GM12801 (cell line): ENCODE measurements around the gene GATD1.

Experiments
- TF ChIP-seq, protein P1 (sequence below): IDR thresholded peaks from one replicate; pipeline ENCODE4 v1.5.1; 2011; ENCODE audit warnings: control low read depth; ENCODE audit not compliant: insufficient read length; ENCODE audit errors: extremely low read depth

Gene GATD1

DNA sequence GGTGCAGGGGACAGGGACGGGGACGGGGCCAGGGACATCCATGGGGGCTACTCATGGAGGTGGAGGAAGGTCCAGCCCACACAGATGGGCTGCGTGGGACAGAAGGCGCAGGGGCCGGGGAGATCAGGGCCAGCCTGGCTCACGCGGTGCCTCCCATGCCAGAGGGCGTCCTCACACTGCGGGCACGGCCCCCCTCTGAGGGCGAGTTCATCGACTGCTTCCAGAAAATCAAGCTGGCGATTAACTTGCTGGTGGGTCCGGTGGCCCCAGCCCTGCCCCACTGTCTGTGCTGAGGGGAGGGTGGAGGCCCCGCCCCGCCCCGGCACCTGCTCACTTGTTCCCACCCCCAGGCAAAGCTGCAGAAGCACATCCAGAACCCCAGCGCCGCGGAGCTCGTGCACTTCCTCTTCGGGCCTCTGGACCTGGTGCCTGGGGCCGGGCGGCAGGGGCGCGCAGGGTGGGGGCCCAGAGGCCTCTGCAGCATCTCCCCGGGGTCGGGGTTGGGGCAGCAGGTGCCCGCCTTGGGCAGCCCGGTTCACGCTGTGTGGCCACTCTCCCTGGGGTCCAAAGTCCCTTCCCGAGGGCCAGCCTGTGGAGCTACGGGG lies 55.4 kb downstream of the GATD1 start:
- TF ChIP-seq, protein P1, sequence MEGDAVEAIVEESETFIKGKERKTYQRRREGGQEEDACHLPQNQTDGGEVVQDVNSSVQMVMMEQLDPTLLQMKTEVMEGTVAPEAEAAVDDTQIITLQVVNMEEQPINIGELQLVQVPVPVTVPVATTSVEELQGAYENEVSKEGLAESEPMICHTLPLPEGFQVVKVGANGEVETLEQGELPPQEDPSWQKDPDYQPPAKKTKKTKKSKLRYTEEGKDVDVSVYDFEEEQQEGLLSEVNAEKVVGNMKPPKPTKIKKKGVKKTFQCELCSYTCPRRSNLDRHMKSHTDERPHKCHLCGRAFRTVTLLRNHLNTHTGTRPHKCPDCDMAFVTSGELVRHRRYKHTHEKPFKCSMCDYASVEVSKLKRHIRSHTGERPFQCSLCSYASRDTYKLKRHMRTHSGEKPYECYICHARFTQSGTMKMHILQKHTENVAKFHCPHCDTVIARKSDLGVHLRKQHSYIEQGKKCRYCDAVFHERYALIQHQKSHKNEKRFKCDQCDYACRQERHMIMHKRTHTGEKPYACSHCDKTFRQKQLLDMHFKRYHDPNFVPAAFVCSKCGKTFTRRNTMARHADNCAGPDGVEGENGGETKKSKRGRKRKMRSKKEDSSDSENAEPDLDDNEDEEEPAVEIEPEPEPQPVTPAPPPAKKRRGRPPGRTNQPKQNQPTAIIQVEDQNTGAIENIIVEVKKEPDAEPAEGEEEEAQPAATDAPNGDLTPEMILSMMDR, result no peak

DNA sequence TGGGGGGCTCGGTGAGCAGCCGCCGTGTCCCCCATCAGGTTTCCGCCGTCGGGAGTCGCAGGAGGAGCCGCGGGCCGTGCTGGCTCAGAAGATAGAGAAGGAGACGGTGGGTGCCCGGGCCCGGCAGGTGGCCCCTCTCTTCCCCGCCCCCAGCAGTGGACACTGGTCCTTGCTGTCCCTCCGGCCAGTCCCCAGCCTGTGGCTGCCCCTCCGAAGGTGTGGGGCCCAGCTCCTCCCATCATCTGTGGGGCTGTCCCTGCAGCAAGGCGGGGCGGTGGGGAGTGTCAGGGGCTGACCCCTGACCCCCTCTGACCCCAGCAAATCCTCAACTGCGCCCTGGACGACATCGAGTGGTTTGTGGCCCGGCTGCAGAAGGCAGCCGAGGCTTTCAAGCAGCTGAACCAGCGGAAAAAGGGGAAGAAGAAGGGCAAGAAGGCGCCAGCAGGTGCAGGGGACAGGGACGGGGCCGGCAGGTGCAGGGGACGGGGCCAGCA lies 56.0 kb downstream of the GATD1 start:
- TF ChIP-seq, protein P1, result no peak

DNA sequence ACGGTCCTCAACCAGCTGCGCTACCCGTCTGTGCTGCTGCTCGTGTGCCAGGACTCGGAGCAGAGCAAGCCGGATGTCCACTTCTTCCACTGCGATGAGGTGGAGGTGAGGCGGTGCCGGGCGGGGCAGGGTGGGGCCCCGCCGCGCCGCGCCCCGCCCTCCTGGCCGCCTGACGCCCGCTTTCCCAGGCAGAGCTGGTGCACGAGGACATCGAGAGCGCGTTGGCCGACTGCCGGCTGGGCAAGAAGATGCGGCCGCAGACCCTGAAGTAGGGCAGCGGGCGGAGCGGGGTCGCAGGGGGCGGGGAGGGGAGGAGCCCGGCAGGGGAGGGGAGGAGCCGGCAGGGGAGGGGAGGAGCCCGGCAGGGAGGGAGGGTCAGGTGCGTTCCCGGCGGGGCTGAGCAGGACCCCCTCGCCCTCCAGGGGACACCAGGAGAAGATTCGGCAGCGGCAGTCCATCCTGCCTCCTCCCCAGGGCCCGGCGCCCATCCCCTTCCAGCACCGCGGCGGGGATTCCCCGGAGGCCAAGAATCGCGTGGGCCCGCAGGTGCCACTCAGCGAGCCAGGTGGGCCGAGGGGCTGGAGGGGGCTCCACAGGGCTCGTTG lies 56.5 kb downstream of the GATD1 start:
- TF ChIP-seq, protein P1, result no peak

DNA sequence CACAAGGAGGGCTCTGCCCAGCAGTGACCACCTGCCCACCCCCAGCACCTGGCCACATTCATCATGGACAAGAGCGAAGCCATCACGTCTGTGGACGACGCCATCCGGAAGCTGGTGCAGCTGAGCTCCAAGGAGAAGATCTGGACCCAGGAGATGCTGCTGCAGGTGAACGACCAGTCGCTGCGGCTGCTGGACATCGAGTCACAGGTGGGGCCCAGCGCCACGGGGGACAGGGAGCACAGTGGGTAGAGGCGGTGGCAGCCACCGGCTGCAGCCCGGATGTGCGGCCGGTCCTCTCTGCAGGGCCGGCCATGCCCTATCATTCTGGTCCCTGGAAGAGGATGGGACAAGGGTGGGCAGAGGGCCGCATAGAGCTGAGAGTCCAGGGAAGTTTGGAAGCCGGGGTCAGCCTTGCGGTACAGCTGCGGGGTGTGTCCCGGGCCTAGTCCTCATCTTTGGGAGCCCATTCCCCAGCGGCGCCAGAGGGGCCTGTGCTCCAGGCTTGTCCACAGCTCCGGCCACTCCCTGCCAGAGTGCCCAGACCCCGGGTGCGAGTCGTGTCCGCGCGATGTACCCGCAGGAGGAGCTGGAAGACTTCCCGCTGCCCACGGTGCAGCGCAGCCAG lies 57.2 kb downstream of the GATD1 start:
- TF ChIP-seq, protein P1, result no peak

DNA sequence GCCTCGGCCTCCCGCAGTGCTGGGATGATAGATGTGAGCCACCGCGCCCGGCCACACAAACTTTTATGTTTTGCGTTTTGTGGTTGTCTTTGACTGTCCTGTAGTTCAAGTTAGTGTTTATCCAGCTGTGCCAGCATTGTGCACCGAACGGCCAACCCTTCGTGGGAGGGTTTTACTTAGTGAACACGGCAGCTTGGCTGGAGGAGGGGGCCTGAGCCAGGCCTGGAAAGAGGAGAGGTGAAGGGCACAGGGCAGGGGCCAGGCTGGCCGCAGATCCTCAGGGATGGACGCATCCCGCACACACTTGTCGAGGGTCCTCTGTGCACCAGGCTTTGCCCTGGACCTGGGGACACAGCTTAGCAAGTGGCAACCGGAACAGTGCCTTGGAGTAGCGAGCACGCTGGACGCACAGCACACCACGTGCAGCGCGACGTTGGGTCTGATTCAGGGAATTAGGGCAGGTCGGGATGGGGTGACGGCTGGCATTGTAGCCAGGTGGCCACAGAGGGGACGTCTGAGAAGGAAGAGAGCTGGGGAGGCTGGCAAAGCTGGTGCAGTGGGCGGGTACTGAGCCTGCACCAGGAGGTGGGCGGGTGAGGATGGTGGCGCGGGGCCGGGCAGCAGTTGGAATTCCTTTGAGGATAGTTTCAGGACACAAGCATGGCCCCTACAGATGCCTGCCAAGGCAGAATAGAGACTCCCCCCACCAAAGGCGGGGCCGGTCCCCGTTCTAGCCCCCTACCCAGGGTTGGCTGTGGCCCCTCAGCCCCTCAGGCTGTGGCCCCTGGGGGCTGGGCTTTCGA lies 57.9 kb downstream of the GATD1 start:
- TF ChIP-seq, protein P1, result no peak
